Mesenchymal stem cell (in vitro differentiated cells and primary cell): Measurements from ENCODE around the gene RAB35. TPM values are rescaled to one million over a fixed set of nuclear protein-coding genes. Genes with fewer than 3 reads are reported as not detected.
"Not testable (repeated sequence)": the region's sequence is repeated elsewhere in the genome, so short reads cannot be mapped to it uniquely, and the experiment has no call there.

Source experiments
- DNase-seq: peaks from one replicate; pipeline ENCODE4 v3.0.0-alpha.2; 2013
- H2AFZ ChIP-seq: one replicate; pipeline ENCODE4 v1.6.1; 2013; ENCODE audit warnings: low read depth, mild to moderate bottlenecking, control low read depth, inconsistent platforms, low read length, moderate library complexity
- H2AK5ac ChIP-seq: 2 replicates; pipeline ENCODE4 v1.6.1; 2013; ENCODE audit warnings: low read length, moderate library complexity, mild to moderate bottlenecking, inconsistent platforms; ENCODE audit not compliant: severe bottlenecking
- H2BK120ac ChIP-seq: one replicate; pipeline ENCODE4 v1.6.1; 2013; ENCODE audit warnings: low read depth, mild to moderate bottlenecking, inconsistent platforms, low read length, moderate library complexity
- H2BK12ac ChIP-seq, 2 experiments: one replicate each; pipeline ENCODE4 v1.6.1; 2013; ENCODE audit warnings: inconsistent platforms in 2 of 2, low read length in 2 of 2, mild to moderate bottlenecking in 2 of 2, moderate library complexity in 2 of 2, control low read depth in 1 of 2
- H2BK15ac ChIP-seq: one replicate; pipeline ENCODE4 v1.6.1; 2013; ENCODE audit warnings: mild to moderate bottlenecking, low read depth, inconsistent platforms; ENCODE audit not compliant: poor library complexity, severe bottlenecking
- H2BK5ac ChIP-seq: 2 replicates; pipeline ENCODE4 v1.6.1; 2013; ENCODE audit warnings: low read depth, mild to moderate bottlenecking, low read length, control low read depth, inconsistent platforms; ENCODE audit not compliant: poor library complexity, severe bottlenecking
- H3K14ac ChIP-seq, 2 experiments: one replicate each; pipeline ENCODE4 v1.6.1; 2013; ENCODE audit warnings: inconsistent platforms in 2 of 2, low read length in 2 of 2, control low read depth in 1 of 2, mild to moderate bottlenecking in 1 of 2, moderate library complexity in 1 of 2
- H3K18ac ChIP-seq, 2 experiments: one replicate each; pipeline ENCODE4 v1.6.1; 2013; ENCODE audit warnings: inconsistent platforms in 2 of 2, low read length in 2 of 2, control low read depth in 1 of 2, low read depth in 1 of 2, mild to moderate bottlenecking in 1 of 2
- H3K23ac ChIP-seq, 2 experiments: one replicate each; pipeline ENCODE4 v1.6.1; 2013; ENCODE audit warnings: inconsistent platforms in 2 of 2, low read length in 2 of 2, mild to moderate bottlenecking in 2 of 2, moderate library complexity in 2 of 2, control low read depth in 1 of 2
- H3K27ac ChIP-seq: 2 replicates; pipeline ENCODE4 v1.5.1; 2013; ENCODE audit warnings: mild to moderate bottlenecking, moderate library complexity, low read length, control low read depth, inconsistent platforms; ENCODE audit not compliant: poor library complexity, severe bottlenecking
- H3K27me3 ChIP-seq, 2 experiments: 2 replicates each; pipeline versions ENCODE4 v1.6.1 to v1.7.0; 2013; ENCODE audit warnings: low read length in 2 of 2, mild to moderate bottlenecking in 2 of 2, moderate library complexity in 2 of 2, control low read depth in 1 of 2, inconsistent platforms in 1 of 2; ENCODE audit not compliant: control insufficient read depth in 1 of 2, insufficient read depth in 1 of 2
- H3K36me3 ChIP-seq, 2 experiments: 2 replicates each; pipeline versions ENCODE4 v1.6.1 to v1.7.0; 2013; ENCODE audit warnings: low read length in 2 of 2, control low read depth in 1 of 2, inconsistent platforms in 1 of 2, low read depth in 1 of 2, mild to moderate bottlenecking in 1 of 2; ENCODE audit not compliant: insufficient read depth in 2 of 2, control insufficient read depth in 1 of 2
- H3K4ac ChIP-seq, 2 experiments: one replicate each; pipeline ENCODE4 v1.6.1; 2013; ENCODE audit warnings: inconsistent platforms in 2 of 2, low read length in 2 of 2, mild to moderate bottlenecking in 2 of 2, moderate library complexity in 2 of 2, control low read depth in 1 of 2, low read depth in 1 of 2
- H3K4me1 ChIP-seq: 2 replicates; pipeline ENCODE4 v1.6.1; 2013; ENCODE audit warnings: low read depth, low read length, control low read depth; ENCODE audit not compliant: control insufficient read depth, insufficient read depth
- H3K4me2 ChIP-seq: 2 replicates; pipeline ENCODE4 v1.6.1; 2013; ENCODE audit warnings: low read length, mild to moderate bottlenecking, inconsistent platforms; ENCODE audit not compliant: poor library complexity, severe bottlenecking
- H3K4me3 ChIP-seq, 2 experiments: 2 replicates each; pipeline versions ENCODE4 v1.5.1 to v1.7.0; 2013; ENCODE audit warnings: low read length in 2 of 2, mild to moderate bottlenecking in 2 of 2, control low read depth in 1 of 2, low read depth in 1 of 2; ENCODE audit not compliant: insufficient read depth in 1 of 2
- H3K79me1 ChIP-seq: replicated peaks from 2 replicates; pipeline ENCODE4 v1.6.1; 2013; ENCODE audit warnings: mild to moderate bottlenecking, control low read depth, low read length, inconsistent platforms; ENCODE audit not compliant: poor library complexity, severe bottlenecking
- H3K9ac ChIP-seq: 2 replicates; pipeline ENCODE4 v1.7.0; 2013; ENCODE audit warnings: mild to moderate bottlenecking, low read length, moderate library complexity
- H3K9me3 ChIP-seq: 2 replicates; pipeline ENCODE4 v1.7.0; 2013; ENCODE audit warnings: mild to moderate bottlenecking, low read length; ENCODE audit not compliant: control insufficient read depth
- H4K8ac ChIP-seq: one replicate; pipeline ENCODE4 v1.6.1; 2013; ENCODE audit warnings: inconsistent platforms, mild to moderate bottlenecking, low read length, moderate library complexity
- H4K91ac ChIP-seq: one replicate; pipeline ENCODE4 v1.6.1; 2013; ENCODE audit warnings: mild to moderate bottlenecking, low read length, inconsistent platforms
- WGBS: methylation state at CpG from one replicate; pipeline ENCODE4 v1.1.7; 2013; ENCODE audit warnings: mixed read lengths; 5-methylcytosine and 5-hydroxymethylcytosine counted together
- small RNA-seq: library from polyadenylated mRNA; stranded (forward); fragments of <200 nt; extraction: miRNeasy Mini kit (QIAGEN cat#:217004); gene quantifications from one replicate; pipeline ENCODE3, GENCODE V24; 2013; ENCODE audit warnings: low read depth

RAB35 gene

DNA sequence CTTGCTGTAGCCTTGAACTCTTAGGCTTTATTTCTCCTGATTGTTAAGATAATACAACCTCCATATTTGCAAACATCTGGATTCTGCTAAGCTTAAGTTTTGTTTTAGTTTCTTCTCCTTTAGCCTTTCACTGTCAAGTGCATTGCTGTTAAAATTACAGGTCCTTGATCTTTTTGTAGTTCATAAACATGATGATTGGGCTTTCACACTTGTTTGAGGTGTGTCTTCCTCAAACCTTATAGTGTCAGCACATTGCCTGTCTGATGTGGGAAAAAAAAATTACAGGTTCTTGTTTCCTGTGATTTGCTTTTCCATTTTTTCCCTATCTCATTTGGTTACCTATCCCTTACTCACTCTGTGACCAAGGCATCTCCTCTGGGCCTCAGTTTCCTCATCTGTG lies 68.3 kb downstream of the RAB35 start:
- Histone ChIP-seq H2AK5ac (no peak overlapping the region), H3K14ac (no peak overlapping the region), H3K9ac (no peak overlapping the region), H3K23ac (no peak overlapping the region), H3K27ac (no peak overlapping the region), H2BK120ac (no peak overlapping the region), H3K79me1 (no peaks in the 10 kb centered on the region), H2BK5ac (no peak overlapping the region), H3K4ac (no peak overlapping the region), H3K4me1 (no peaks in the 10 kb centered on the region), H3K9me3 (peaks cover 4% of the 10 kb centered on the region), H3K4me2 (no peak overlapping the region), H2BK12ac (no peak overlapping the region), H3K36me3 (no peaks in the 10 kb centered on the region), H2BK15ac (no peak overlapping the region), H3K18ac (no peak overlapping the region), H2AFZ (no peak overlapping the region), H4K8ac (no peak overlapping the region), H3K27me3 (peaks cover 10 to 12% of the 10 kb centered on the region in 2 experiments), H4K91ac (no peak overlapping the region), H3K4me3 (no peak overlapping the region)
- no peak for DNase-seq

GRCh38 chr12:120047072-120047471 lies 69.5 kb downstream of the RAB35 start:
- Histone ChIP-seq H3K4me3 (no peak overlapping the region), H3K23ac (no peak overlapping the region), H2BK5ac (no peak overlapping the region), H2BK120ac (no peak overlapping the region), H3K27ac (no peak overlapping the region), H3K27me3 (peaks cover 10 to 18% of the 10 kb centered on the region in 2 experiments), H2BK12ac (no peak overlapping the region), H2AFZ (no peak overlapping the region), H3K9me3 (peaks cover 4% of the 10 kb centered on the region), H2BK15ac (no peak overlapping the region), H3K14ac (no peak overlapping the region), H3K4ac (no peak overlapping the region), H3K9ac (no peak overlapping the region), H3K4me1 (no peaks in the 10 kb centered on the region), H4K91ac (no peak overlapping the region), H2AK5ac (no peak overlapping the region), H3K36me3 (no peaks in the 10 kb centered on the region), H4K8ac (no peak overlapping the region), H3K79me1 (no peaks in the 10 kb centered on the region), H3K18ac (no peak overlapping the region), H3K4me2 (no peak overlapping the region)
- 100% methylated on average over 1 of the region's 1 CpG for WGBS
- no peak for DNase-seq

DNA sequence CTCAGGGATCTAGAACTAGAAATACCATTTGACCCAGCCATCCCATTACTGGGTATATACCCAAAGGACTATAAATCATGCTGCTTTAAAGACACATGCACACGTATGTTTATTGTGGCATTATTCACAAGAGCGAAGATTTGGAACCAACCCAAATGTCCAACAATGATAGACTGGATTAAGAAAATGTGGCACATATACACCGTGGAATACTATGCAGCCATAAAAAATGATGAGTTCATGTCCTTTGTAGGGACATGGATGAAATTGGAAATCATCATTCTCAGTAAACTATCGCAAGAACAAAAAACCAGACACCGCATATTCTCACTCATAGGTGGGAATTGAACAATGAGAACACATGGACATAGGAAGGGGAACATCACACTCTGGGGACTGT lies 71.2 kb downstream of the RAB35 start:
- WGBS = no CpG with 5 or more reads among the region's 5 CpGs
- not testable (repeated sequence) for H3K4me1 ChIP-seq, H3K4ac ChIP-seq, H3K9me3 ChIP-seq, H3K4me3 ChIP-seq, H2BK5ac ChIP-seq, H2BK12ac ChIP-seq, H2AFZ ChIP-seq, H3K9ac ChIP-seq, H3K23ac ChIP-seq, H4K91ac ChIP-seq, H2AK5ac ChIP-seq, H3K18ac ChIP-seq, H3K27ac ChIP-seq, DNase-seq, H4K8ac ChIP-seq, H3K4me2 ChIP-seq, H3K14ac ChIP-seq, H2BK15ac ChIP-seq, H3K36me3 ChIP-seq, H2BK120ac ChIP-seq, H3K79me1 ChIP-seq
- peaks cover 10 to 22% of the 10 kb centered on the region in 2 experiments for H3K27me3 ChIP-seq

Small RNA genes lying within 50 kb of the gene (small RNA-seq; reads per million reads assigned to genes)
- not detected for gene AC004812.1
- gene MIR4498 = not detected
